T-helper 17 cell (primary cell): ENCODE results near the gene SARS1. TPM values are rescaled to one million over a fixed set of nuclear protein-coding genes. Genes with fewer than 3 reads are reported as not detected.
A peak's percentile ranks its signal among the peaks of the same experiment; 100 is the strongest.

Source experiments
- ATAC-seq: fragments of 150-1000 bp; cut with Tn5 transposase; 2 replicates; pipeline ENCODE4 v1.10.0; 2021; ENCODE audit warnings: mild to moderate bottlenecking, moderate library complexity
- DNase-seq, 3 donors: peaks; one replicate each; pipeline versions ENCODE4 v3.0.0 to v3.0.0-alpha.2; 2020 to 2021
- H3K9me3 ChIP-seq: one replicate; pipeline ENCODE4 v1.7.0; 2013; ENCODE audit warnings: low read length, mild to moderate bottlenecking; ENCODE audit not compliant: control insufficient read depth, poor library complexity, severe bottlenecking
- H3K27ac Mint-ChIP-seq: one replicate; pipeline ENCODE4 v1.8.0; 2022; ENCODE audit warnings: mild to moderate bottlenecking, moderate library complexity, mixed read lengths
- H3K27me3 Mint-ChIP-seq: one replicate; pipeline ENCODE4 v1.8.0; 2022; ENCODE audit warnings: mixed read lengths
- H3K36me3 Mint-ChIP-seq: one replicate; pipeline ENCODE4 v1.8.0; 2022; ENCODE audit warnings: low read depth, mixed read lengths
- H3K4me1 Mint-ChIP-seq: one replicate; pipeline ENCODE4 v1.8.0; 2022; ENCODE audit warnings: mild to moderate bottlenecking, mixed read lengths
- H3K4me3 Mint-ChIP-seq: one replicate; pipeline ENCODE4 v1.8.0; 2022; ENCODE audit warnings: mild to moderate bottlenecking, moderate library complexity, mixed read lengths
- total RNA-seq, 4 donors: library from RNA in 2 of 4; stranded (reverse) in 2 of 4; gene quantifications; one replicate each; pipeline ENCODE4 v1.2.3 and lab custom pipeline; 2022 to 2026

SARS1 gene
- total RNA-seq, 2 donors from 2014 or later, result 90.8 to 120 TPM

- ATAC-seq, result no peak
- Mint-ChIP-seq H3K36me3 (no peaks in the 10 kb centered on the region), H3K27me3 (no peaks in the 10 kb centered on the region), H3K27ac (no peak overlapping the region), H3K4me1 (peaks cover 18% of the 10 kb centered on the region), H3K4me3 (no peak overlapping the region)
- DNase-seq, result no peak
- H3K9me3 ChIP-seq, result no peaks in the 10 kb centered on the region
These were observed 38.6 kb downstream of the SARS1 start for GRCh38 chr1:109252167-109252892.

- Mint-ChIP-seq H3K36me3 (no peaks in the 10 kb centered on the region), H3K4me3 (no peak overlapping the region), H3K4me1 (peaks cover 22% of the 10 kb centered on the region), H3K27me3 (no peaks in the 10 kb centered on the region), H3K27ac (no peak overlapping the region)
- DNase-seq (no peak), ATAC-seq (no peak)
- no peaks in the 10 kb centered on the region for H3K9me3 ChIP-seq
These were observed 39.4 kb downstream of the SARS1 start for GRCh38 chr1:109252893-109253802.

DNA sequence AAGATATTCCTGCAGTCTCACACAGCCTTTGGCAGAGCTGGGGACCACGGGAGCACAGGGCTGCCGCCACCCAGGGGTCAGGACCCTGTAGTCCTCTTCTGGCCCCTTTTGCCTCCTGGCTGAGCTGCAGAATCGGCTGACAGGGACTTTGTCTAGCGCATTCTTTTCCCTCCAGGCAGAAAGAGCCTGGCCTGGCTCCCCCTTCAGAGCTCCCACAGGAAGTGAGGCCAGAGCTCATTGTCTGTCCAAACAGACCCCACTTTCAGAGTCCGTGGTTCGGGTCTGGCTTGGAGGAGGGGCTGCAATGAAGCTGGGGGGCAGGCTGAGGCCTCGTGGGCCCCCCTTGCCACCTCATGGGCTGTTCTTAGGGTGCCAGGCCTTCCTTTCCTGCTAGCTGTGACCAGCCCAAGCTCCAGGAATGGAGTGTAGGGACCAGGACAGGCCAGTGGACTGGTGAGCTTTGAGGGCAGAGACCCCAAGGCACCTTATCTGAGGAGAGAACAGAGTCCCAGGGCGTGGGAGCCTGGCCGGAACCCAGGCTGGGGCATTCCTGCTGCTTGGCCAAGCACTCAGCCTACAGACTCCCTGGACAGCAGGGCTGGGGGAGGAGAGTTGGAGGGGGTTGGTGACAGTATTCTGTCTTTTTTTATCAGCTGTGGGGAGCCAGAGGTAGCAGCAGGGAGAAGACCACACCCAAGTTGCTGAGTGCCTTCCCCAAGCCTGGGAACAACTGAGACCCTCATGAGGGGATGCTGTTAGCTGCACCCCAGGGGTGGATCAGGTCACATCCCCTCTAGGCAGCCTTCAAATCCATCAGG, 40.3 kb downstream of the SARS1 start:
- DNase-seq (no peak), ATAC-seq (no peak)
- H3K4me3 Mint-ChIP-seq, result no peak overlapping the region
- peaks cover 21% of the 10 kb centered on the region for H3K4me1 Mint-ChIP-seq
- H3K36me3 Mint-ChIP-seq, result no peaks in the 10 kb centered on the region
- H3K9me3 ChIP-seq, result no peaks in the 10 kb centered on the region
- no peaks in the 10 kb centered on the region for H3K27me3 Mint-ChIP-seq
- no peak overlapping the region for H3K27ac Mint-ChIP-seq

- H3K36me3 Mint-ChIP-seq, result no peaks in the 10 kb centered on the region
- ATAC-seq (no peak), DNase-seq (no peak)
- peaks cover 18% of the 10 kb centered on the region for H3K4me1 Mint-ChIP-seq
- H3K9me3 ChIP-seq, result no peaks in the 10 kb centered on the region
- H3K27me3 Mint-ChIP-seq, result no peaks in the 10 kb centered on the region
- H3K27ac Mint-ChIP-seq, result no peak overlapping the region
- no peak overlapping the region for H3K4me3 Mint-ChIP-seq
These were observed 40.9 kb downstream of the SARS1 start for GRCh38 chr1:109254621-109255096.

DNA sequence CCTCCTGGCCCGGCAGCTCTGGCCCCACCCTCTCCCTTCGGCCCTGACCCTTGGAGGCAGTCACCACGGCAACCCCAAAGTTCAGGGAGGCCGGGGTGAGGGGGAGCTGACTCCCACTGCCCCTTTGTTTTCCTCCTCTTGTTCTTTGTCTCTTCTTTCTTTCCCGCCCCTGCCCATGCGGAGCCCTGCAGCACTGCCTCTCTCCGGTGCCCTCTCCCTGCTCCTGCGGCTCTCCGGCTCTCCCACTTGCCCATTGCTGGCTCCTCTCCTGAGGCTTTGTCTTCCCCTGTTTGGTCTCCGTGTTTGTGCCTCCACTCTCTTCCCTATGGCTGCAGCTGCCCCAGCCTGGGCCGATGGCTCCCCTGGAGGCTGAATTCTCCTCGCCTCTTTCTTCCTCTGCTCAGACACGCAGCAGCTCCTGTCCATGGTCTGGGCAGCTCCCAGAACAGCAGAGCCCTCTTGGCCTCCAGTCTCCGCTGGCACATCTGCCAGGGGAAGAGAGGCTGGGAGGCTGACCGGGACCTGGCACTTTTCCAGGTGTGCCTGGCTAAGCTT, 41.5 kb downstream of the SARS1 start:
- Mint-ChIP-seq H3K27me3 (no peaks in the 10 kb centered on the region), H3K4me1 (peaks cover 18% of the 10 kb centered on the region), H3K36me3 (no peaks in the 10 kb centered on the region), H3K27ac (peak overlapping the region; percentile 82), H3K4me3 (no peak overlapping the region)
- H3K9me3 ChIP-seq, result no peaks in the 10 kb centered on the region
- ATAC-seq, result no peak
- no peak for DNase-seq

DNA sequence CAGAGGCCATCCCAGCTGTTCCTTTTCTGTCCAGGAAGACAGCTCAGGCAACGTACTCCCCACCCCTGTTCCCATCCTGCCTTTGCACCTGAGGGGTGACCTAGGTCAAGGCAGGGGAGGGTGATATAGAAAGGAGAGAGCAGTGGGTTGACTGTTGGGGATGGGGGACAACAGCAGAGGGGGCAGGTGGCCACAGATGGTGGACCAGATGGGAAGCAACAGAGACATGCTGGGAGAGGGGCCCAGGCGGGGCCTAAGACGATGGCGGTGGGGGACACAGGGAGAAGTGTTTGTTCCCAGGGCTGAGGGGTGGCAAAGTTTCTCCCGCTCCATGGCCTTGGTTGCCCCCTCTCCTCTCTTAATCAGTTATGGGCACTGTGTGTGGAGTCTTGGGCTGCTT, 42.0 kb downstream of the SARS1 start:
- Mint-ChIP-seq H3K4me1 (peaks cover 18% of the 10 kb centered on the region), H3K36me3 (no peaks in the 10 kb centered on the region), H3K27ac (peak overlapping the region; percentile 82), H3K4me3 (no peak overlapping the region), H3K27me3 (no peaks in the 10 kb centered on the region)
- no peaks in the 10 kb centered on the region for H3K9me3 ChIP-seq
- DNase-seq, result no peak
- ATAC-seq, result no peak

GRCh38 chr1:109256085-109256484, 42.4 kb downstream of the SARS1 start:
- H3K4me1 Mint-ChIP-seq, result peaks cover 15% of the 10 kb centered on the region
- H3K4me3 Mint-ChIP-seq, result no peak overlapping the region
- H3K27me3 Mint-ChIP-seq, result no peaks in the 10 kb centered on the region
- no peak for ATAC-seq
- H3K9me3 ChIP-seq, result no peaks in the 10 kb centered on the region
- no peak for DNase-seq
- peak overlapping the region; percentile 82 for H3K27ac Mint-ChIP-seq
- H3K36me3 Mint-ChIP-seq, result no peaks in the 10 kb centered on the region

GRCh38 chr1:109256971-109257681, 43.4 kb downstream of the SARS1 start:
- H3K4me3 Mint-ChIP-seq, result no peak overlapping the region
- H3K27ac Mint-ChIP-seq, result peak overlapping the region; percentile 24
- H3K36me3 Mint-ChIP-seq, result no peaks in the 10 kb centered on the region
- H3K9me3 ChIP-seq, result no peaks in the 10 kb centered on the region
- H3K27me3 Mint-ChIP-seq, result no peaks in the 10 kb centered on the region
- H3K4me1 Mint-ChIP-seq, result peaks cover 12% of the 10 kb centered on the region
- ATAC-seq (no peak), DNase-seq (no peak)

DNA sequence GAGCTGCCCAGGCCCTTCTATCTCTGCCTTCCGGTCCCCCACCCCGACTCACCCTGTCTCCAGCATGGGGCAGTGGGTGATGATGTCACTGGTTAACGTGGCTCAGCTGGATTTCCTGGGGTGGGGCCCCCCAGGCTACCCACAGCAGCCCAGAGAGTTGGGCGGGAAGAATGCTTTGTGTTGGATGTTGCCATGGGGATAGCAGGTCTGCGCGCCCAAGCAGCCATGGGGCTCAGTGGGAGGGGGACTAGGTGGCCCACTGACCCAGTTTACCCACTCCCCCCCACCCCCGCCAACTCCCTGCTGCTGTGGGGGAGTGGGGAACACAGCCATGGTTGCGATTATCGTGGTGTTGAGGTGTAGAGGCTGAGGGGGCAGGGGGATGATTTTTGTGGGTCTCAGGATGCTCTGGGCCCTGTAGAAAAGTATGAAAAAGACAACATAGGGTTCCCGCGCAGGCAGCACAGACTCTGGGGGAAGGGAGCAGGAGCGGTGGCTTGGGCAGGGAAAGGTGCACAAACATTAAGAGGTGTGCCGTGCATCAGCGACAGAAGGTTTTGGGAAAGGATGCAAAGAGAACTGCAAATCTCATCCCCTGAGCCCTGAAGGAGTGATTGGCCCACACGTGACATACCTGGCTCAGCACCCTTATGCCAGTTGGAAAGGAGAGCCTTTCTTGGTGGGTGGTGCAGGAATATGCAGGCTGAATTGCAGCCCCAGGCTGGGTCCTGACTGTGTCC, 44.1 kb downstream of the SARS1 start:
- H3K4me1 Mint-ChIP-seq, result peaks cover 12% of the 10 kb centered on the region
- H3K4me3 Mint-ChIP-seq, result no peak overlapping the region
- H3K9me3 ChIP-seq, result no peaks in the 10 kb centered on the region
- H3K27me3 Mint-ChIP-seq, result no peaks in the 10 kb centered on the region
- H3K36me3 Mint-ChIP-seq, result no peaks in the 10 kb centered on the region
- H3K27ac Mint-ChIP-seq, result peak overlapping the region; percentile 24
- no peak for DNase-seq
- no peak for ATAC-seq

DNA sequence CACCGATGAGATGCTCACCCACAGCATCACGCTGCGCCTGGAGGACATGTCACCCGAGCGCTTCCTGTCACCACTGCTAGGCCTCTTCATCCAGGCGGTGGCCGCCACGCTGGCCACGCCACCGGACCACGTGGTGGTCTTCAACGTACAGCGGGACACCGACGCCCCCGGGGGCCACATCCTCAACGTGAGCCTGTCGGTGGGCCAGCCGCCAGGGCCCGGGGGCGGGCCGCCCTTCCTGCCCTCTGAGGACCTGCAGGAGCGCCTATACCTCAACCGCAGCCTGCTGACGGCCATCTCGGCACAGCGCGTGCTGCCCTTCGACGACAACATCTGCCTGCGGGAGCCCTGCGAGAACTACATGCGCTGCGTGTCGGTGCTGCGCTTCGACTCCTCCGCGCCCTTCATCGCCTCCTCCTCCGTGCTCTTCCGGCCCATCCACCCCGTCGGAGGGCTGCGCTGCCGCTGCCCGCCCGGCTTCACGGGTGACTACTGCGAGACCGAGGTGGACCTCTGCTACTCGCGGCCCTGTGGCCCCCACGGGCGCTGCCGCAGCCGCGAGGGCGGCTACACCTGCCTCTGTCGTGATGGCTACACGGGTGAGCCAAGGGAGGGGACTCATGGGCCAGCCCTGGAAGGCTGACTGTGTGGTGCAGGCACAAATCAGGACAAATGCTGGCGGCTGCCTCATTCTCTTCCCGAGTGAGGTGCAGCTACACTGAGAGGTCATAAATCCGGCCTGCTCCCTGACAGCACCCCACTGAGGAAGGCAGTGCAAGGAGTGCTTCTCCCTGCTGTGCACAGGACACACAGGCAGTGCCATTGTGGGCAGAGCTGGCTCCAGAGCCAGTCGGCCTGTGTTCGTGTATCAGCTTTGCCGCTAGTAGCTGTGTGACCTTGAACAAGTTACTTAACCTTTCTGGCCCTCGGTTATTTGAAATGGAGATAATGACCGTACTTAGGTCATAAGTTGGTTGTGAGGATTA, 45.1 kb downstream of the SARS1 start:
- H3K27me3 Mint-ChIP-seq, result no peaks in the 10 kb centered on the region
- peaks cover 13% of the 10 kb centered on the region for H3K4me1 Mint-ChIP-seq
- H3K9me3 ChIP-seq, result no peaks in the 10 kb centered on the region
- DNase-seq (no peak), ATAC-seq (no peak)
- no peak overlapping the region for H3K4me3 Mint-ChIP-seq
- H3K36me3 Mint-ChIP-seq, result no peaks in the 10 kb centered on the region
- H3K27ac Mint-ChIP-seq, result no peak overlapping the region
